HFFc6 (cell line): ENCODE data around the gene STK11IP. TPM values are rescaled to one million over a fixed set of nuclear protein-coding genes. Genes with fewer than 3 reads are reported as not detected.

Experiments
- DNase-seq: peaks from one replicate; pipeline ENCODE4 v3.0.0-alpha.2; 2018
- H3K27ac Mint-ChIP-seq: 2 replicates; pipeline ENCODE4 v1.8.0; 2020; ENCODE audit warnings: mild to moderate bottlenecking, mixed read lengths
- H3K27me3 Mint-ChIP-seq: 2 replicates; pipeline ENCODE4 v1.8.0; 2021; ENCODE audit warnings: mild to moderate bottlenecking, moderate library complexity, mixed read lengths; ENCODE audit not compliant: insufficient read depth
- H3K36me3 Mint-ChIP-seq: 2 replicates; pipeline ENCODE4 v1.8.0; 2021; ENCODE audit warnings: low read depth, mixed read lengths
- H3K4me1 Mint-ChIP-seq: 2 replicates; pipeline ENCODE4 v1.8.0; 2020; ENCODE audit warnings: low read depth, mixed read lengths
- H3K4me3 Mint-ChIP-seq: 2 replicates; pipeline ENCODE4 v1.8.0; 2020; ENCODE audit warnings: mild to moderate bottlenecking, moderate library complexity, mixed read lengths
- H3K9me3 Mint-ChIP-seq: 2 replicates; pipeline ENCODE4 v1.8.0; 2020; ENCODE audit warnings: mild to moderate bottlenecking, mixed read lengths
- CTCF ChIP-seq: fragments of 200-600 bp; sonication (generic); IDR thresholded peaks from 2 replicates; pipeline ENCODE4 v1.5.0; 2021; ENCODE audit warnings: antibody characterized with exemption, mild to moderate bottlenecking
- total RNA-seq, 6 experiments: library from RNA; stranded (reverse); fragmentation: NEBNext Ultra II Directional; extraction: Animal tissue kit (Norgen Biotek cat#: 25700); gene quantifications; 2 replicates in 1 of 6; 3 replicates in 5 of 6; pipeline ENCODE4 v1.2.3, GENCODE V29; 2021

Gene STK11IP
- total RNA-seq, 6 experiments from 2014 or later = 17.4 to 21.5 (median 18.9) TPM

DNA sequence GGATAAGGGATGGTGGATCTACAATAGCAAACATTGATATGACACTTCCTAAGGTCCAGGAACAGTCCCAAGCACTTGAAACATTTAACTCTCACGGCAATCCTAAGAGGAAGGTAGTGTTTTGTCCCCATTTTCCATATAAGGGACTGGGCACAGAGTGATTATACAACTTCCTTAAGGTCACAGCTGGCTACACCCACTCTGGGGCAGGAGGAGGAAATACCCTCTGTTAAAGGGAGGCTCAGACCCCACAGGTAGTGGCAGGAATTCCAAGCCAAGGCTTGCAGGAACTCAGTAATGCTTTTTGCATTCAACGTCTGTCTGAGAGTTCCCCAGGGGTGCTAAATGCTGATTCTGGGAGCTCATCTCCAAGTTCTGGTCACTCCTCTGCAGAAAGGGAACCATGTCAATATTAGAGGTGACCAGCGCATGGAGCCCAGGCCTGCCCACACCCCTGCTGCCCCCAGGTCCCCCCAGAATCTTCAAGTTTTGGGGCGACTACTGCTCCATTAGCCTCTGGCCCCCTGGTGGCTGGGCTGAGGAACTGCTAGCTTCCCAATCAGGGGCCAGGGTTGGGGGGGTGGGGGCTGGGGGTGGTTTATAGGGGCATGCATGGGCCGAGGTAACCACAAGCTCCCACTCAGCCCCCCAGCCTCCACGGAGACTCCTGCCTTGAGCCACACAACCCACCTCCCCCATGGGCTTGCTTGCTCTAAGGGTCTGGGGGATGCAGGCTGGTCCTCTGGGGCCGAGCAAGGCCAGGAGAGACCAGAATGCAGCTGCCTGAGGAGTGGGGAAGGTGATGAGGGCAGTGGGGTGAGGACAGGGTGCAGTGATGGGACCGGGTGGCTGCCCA lies 37.4 kb upstream of the STK11IP start:
- no peak for DNase-seq
- no peak overlapping the region for H3K4me3 Mint-ChIP-seq
- no peak overlapping the region for H3K27ac Mint-ChIP-seq
- no peaks in the 10 kb centered on the region; the same call in none of the 2 replicates for H3K27me3 Mint-ChIP-seq
- H3K4me1 Mint-ChIP-seq = peaks cover 7% of the 10 kb centered on the region; the same call in 1 of the 2 replicates
- peak; percentile 94 for TF ChIP-seq CTCF
- no peaks in the 10 kb centered on the region for H3K9me3 Mint-ChIP-seq
- H3K36me3 Mint-ChIP-seq = peaks cover 4% of the 10 kb centered on the region; the same call in 1 of the 2 replicates

GRCh38 chr2:219560893-219561178 lies 36.8 kb upstream of the STK11IP start:
- no peak for DNase-seq
- H3K27me3 Mint-ChIP-seq = no peaks in the 10 kb centered on the region; the same call in 1 of the 2 replicates
- peaks cover 7% of the 10 kb centered on the region; the same call in 1 of the 2 replicates for H3K4me1 Mint-ChIP-seq
- no peak overlapping the region for H3K27ac Mint-ChIP-seq
- no peak for TF ChIP-seq CTCF
- H3K36me3 Mint-ChIP-seq = peaks cover 4% of the 10 kb centered on the region; the same call in 1 of the 2 replicates
- H3K9me3 Mint-ChIP-seq = no peaks in the 10 kb centered on the region
- no peak overlapping the region for H3K4me3 Mint-ChIP-seq

DNA sequence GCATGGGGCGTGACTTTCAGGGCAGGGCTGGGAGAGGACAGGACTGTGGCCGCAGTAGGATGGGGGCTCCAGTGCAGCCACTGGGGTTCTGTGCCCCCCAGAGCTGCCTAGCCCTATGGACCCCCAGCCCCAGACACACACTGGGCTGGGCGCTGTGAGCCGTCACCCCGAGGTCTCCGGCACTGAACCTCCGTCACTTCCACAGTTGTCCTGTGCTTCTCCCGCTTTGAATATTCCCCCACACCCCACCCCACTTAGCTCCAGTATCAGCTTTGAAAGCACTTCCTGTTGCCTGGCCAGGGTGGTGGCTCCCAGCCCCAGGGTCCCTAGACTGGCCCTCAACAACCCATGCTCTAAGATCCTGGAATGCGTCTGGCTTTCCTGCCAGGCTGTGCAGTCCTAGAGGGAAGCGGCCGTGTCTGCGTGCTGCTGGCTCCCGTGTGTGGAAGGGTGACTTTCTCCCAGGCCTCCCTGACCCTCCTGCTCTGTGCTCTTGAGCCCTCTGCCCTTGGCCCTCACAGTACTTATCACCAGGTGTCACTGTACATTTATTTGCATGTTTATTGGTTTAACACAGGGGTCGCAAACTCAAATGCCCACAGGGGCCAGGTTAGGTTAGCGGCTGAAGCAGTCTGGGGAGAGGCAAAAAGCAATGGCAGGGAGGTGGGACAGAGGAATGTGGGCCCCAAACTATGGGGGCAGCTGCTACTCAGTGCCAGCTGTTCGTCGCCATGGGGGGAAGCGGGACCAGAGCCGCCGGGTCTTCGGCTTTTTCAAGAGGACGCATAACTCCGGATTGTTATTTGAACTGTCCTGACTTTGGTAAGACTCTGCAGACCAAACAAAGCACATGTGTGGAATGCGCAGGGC lies 36.2 kb upstream of the STK11IP start:
- peaks cover 7% of the 10 kb centered on the region; the same call in 1 of the 2 replicates for H3K4me1 Mint-ChIP-seq
- no peak for DNase-seq

GRCh38 chr2:219562049-219563020 lies 35.3 kb upstream of the STK11IP start:
- no peak for DNase-seq
- H3K27me3 Mint-ChIP-seq = no peaks in the 10 kb centered on the region; the same call in 1 of the 2 replicates
- no peak for TF ChIP-seq CTCF
- no peak overlapping the region for H3K27ac Mint-ChIP-seq
- H3K9me3 Mint-ChIP-seq = no peaks in the 10 kb centered on the region
- H3K4me3 Mint-ChIP-seq = no peak overlapping the region
- peaks cover 7% of the 10 kb centered on the region; the same call in 1 of the 2 replicates for H3K4me1 Mint-ChIP-seq
- H3K36me3 Mint-ChIP-seq = peaks cover 13% of the 10 kb centered on the region

More for the DNA sequence above, 36.2 kb upstream of the STK11IP start:
- TF ChIP-seq CTCF = no peak
- H3K36me3 Mint-ChIP-seq = peaks cover 7% of the 10 kb centered on the region
- H3K4me3 Mint-ChIP-seq = no peak overlapping the region
- no peaks in the 10 kb centered on the region; the same call in 1 of the 2 replicates for H3K27me3 Mint-ChIP-seq
- no peak overlapping the region for H3K27ac Mint-ChIP-seq
- no peaks in the 10 kb centered on the region for H3K9me3 Mint-ChIP-seq
